ENCODE measurements around the gene CEBPG. TPM values are rescaled to one million over a fixed set of nuclear protein-coding genes. Genes with fewer than 3 reads are reported as not detected.

CEBPG gene
- total and polyA plus RNA-seq, 9 of the 15 experiments (the other 6 are each of a cell fraction or from before 2014, with no cell fraction given): 9.5 to 34.9 (median 30.9) TPM

GRCh38 chr19:33343859-33344572 is 29.5 kb upstream of the CEBPG start:
- ChIA-PET POLR2A (no interaction called here), CTCF (ENCODE audit: low intra/inter-chr PET ratio) (no interaction called here)
- no peaks in the 10 kb centered on the region for H3K9me1 ChIP-seq (ENCODE audit: control insufficient read depth, insufficient read depth, low read length)
- H3K36me3 ChIP-seq (ENCODE audit: control insufficient read depth, insufficient read depth, low read length): no peaks in the 10 kb centered on the region
- in situ Hi-C loops (cut with MboI): no loop called here
- no peak overlapping the region for H3K27ac ChIP-seq (ENCODE audit: extremely low read depth, low read depth, low read length)
- intact Hi-C loops (cut with micrococcal nuclease): no loop called here
- DNase-seq (ENCODE audit: extremely low read depth in 1 of 4, low spot score in 3 of 4) (no peak), FAIRE-seq (no peak), ATAC-seq (no peak)
- H3K4me3 ChIP-seq: no peak overlapping the region
- peaks cover 6 to 27% of the 10 kb centered on the region in 2 experiments; a peak in 4 of 5 replicates for H3K27me3 ChIP-seq (ENCODE audit: control insufficient read depth in 2 of 2, insufficient read depth in 2 of 2, low read length in 2 of 2)
- H3K9ac ChIP-seq (ENCODE audit: insufficient read depth in 1 of 2, low read depth in 2 of 2, low read length in 2 of 2): no peak overlapping the region
- H3K9me3 ChIP-seq (replicated peaks; ENCODE audit: control insufficient read depth, insufficient read depth, low read depth, low read length): no peaks in the 10 kb centered on the region
- no peaks in the 10 kb centered on the region for H4K20me1 ChIP-seq (replicated peaks; ENCODE audit: control insufficient read depth, insufficient read depth, low read length)
- H2AFZ ChIP-seq (ENCODE audit: low read depth, low read length): no peak overlapping the region
- peaks cover 0 to 7% of the 10 kb centered on the region in 2 experiments; a peak in 1 of 5 replicates for H3K4me1 ChIP-seq (replicated peaks in 1 of 2; ENCODE audit: control insufficient read depth in 2 of 2, insufficient read depth in 2 of 2, low read length in 2 of 2)
- H3K4me2 ChIP-seq (ENCODE audit: insufficient read depth, low read length): no peak overlapping the region
- BruUV-seq (replicated peaks): no TSS peak
- no peaks in the 10 kb centered on the region for H3K79me2 ChIP-seq (ENCODE audit: control insufficient read depth, insufficient read depth, low read length)
- WGBS (ENCODE audit: insufficient coverage, low coverage, missing lambda C conversion rate): 1% methylated on average over 10 of the region's 12 CpGs
- TF ChIP-seq ZKSCAN8 (CRISPR knock-in tag; IDR thresholded peaks at IDR 0.05): no peak
- no peak for TF ChIP-seq HCFC1 (IDR thresholded peaks at IDR 0.05; ENCODE audit: low read depth, low read length)
- TF ChIP-seq GTF2A2 (tag; IDR thresholded peaks at IDR 0.05): no peak
- no peak for TF ChIP-seq BRF1 (IDR thresholded peaks at IDR 0.05; ENCODE audit: borderline replicate concordance, extremely low read depth, insufficient read length)
- TF ChIP-seq PPARD (CRISPR knock-in tag; IDR thresholded peaks at IDR 0.05): no peak
- TF ChIP-seq ZNF197 (CRISPR knock-in tag; IDR thresholded peaks at IDR 0.05; ENCODE audit: low read depth): no peak
- TF ChIP-seq ZNF407 (IDR thresholded peaks at IDR 0.05; ENCODE audit: low read depth): no peak
- no peak for TF ChIP-seq MEIS2 (IDR thresholded peaks at IDR 0.05; ENCODE audit: partially characterized antibody)
- no peak for TF ChIP-seq SRSF9 (IDR thresholded peaks at IDR 0.05; ENCODE audit: borderline replicate concordance, low read depth, low read length)
- no peak for TF ChIP-seq KAT7 (CRISPR knock-in tag; IDR thresholded peaks at IDR 0.05; ENCODE audit: borderline replicate concordance)
- TF ChIP-seq HINFP (tag; conservative IDR thresholded peaks at IDR 0.05; ENCODE audit: low read depth): no peak

Measured in K562 (cell line).